Brain microvascular endothelial cell (primary cell): ENCODE data around the gene POC1B.

Source experiments
- DNase-seq: peaks from one replicate; pipeline ENCODE4 v3.0.0-alpha.2; 2020
- H3K27ac ChIP-seq: fragments of 250-450 bp; sonication (Bioruptor Pico); 2 replicates; pipeline ENCODE4 v1.5.1; 2020; ENCODE audit warnings: mild to moderate bottlenecking, moderate library complexity
- H3K27me3 ChIP-seq: fragments of 250-450 bp; sonication (Bioruptor Pico); replicated peaks from 2 replicates; pipeline ENCODE4 v1.5.1; 2020; ENCODE audit warnings: mild to moderate bottlenecking
- H3K36me3 ChIP-seq: fragments of 250-450 bp; sonication (Bioruptor Pico); replicated peaks from 2 replicates; pipeline ENCODE4 v1.5.1; 2020; ENCODE audit warnings: mild to moderate bottlenecking
- H3K4me3 ChIP-seq: 2 replicates; pipeline ENCODE4 v1.5.1; 2011; ENCODE audit warnings: low read depth, mild to moderate bottlenecking, control low read depth, low read length, moderate library complexity
- CTCF ChIP-seq: IDR thresholded peaks from 2 replicates; pipeline ENCODE4 v1.5.1; 2011; ENCODE audit warnings: low read depth, mild to moderate bottlenecking, moderate library complexity, low read length, control low read depth, inconsistent platforms; ENCODE audit errors: missing control alignments
- in situ Hi-C: cut with HindIII; loops from 2 replicates; pipeline ENCODE4 v1.10.0; 2017; ENCODE audit warnings: low sequenced_read_pairs, low pct_ligation_motif_present

Gene POC1B

GRCh38 chr12:89544022-89544421 is 18.2 kb upstream of the POC1B start:
- Histone ChIP-seq H3K4me3 (no peak overlapping the region), H3K36me3 (no peaks in the 10 kb centered on the region), H3K27ac (no peak overlapping the region), H3K27me3 (no peaks in the 10 kb centered on the region)
- in situ Hi-C loops, result no loop called here
- no peak for TF ChIP-seq CTCF
- DNase-seq, result no peak

- TF ChIP-seq CTCF, result peak; percentile 90
- DNase-seq, result peak; percentile 75
- Histone ChIP-seq H3K36me3 (no peaks in the 10 kb centered on the region), H3K27ac (no peak overlapping the region), H3K4me3 (no peak overlapping the region), H3K27me3 (no peaks in the 10 kb centered on the region)
- in situ Hi-C loops, result no loop called here
These were observed 17.2 kb upstream of the POC1B start for GRCh38 chr12:89542912-89543592.

- Histone ChIP-seq H3K27ac (no peak overlapping the region), H3K27me3 (no peaks in the 10 kb centered on the region), H3K4me3 (no peak overlapping the region), H3K36me3 (no peaks in the 10 kb centered on the region)
- DNase-seq, result no peak
- in situ Hi-C loops, result no loop called here
- no peak for TF ChIP-seq CTCF
These were observed 16.4 kb upstream of the POC1B start for GRCh38 chr12:89542236-89542635.

- no peaks in the 10 kb centered on the region for H3K36me3 ChIP-seq
- H3K27me3 ChIP-seq, result no peaks in the 10 kb centered on the region
- no peak for TF ChIP-seq CTCF
- no peak for DNase-seq
- no peak overlapping the region for H3K4me3 ChIP-seq
- H3K27ac ChIP-seq, result no peak overlapping the region
- in situ Hi-C loops, result no loop called here
These were observed 14.7 kb upstream of the POC1B start for GRCh38 chr12:89540586-89540985.

GRCh38 chr12:89539426-89540223 is 13.8 kb upstream of the POC1B start:
- no peak for DNase-seq
- in situ Hi-C loops, result no loop called here

More at GRCh38 chr12:89539426-89540223, 13.8 kb upstream of the POC1B start:
- Histone ChIP-seq H3K27ac (no peak overlapping the region), H3K36me3 (no peaks in the 10 kb centered on the region), H3K27me3 (no peaks in the 10 kb centered on the region), H3K4me3 (no peak overlapping the region)
- no peak for TF ChIP-seq CTCF
